Retinal pigment epithelial cell (primary cell): Measurements from ENCODE around the gene FAM53B.

Source experiments
- DNase-seq: peaks from one replicate; pipeline ENCODE4 v3.0.0-alpha.2; 2010; ENCODE audit warnings: low read depth
- H3K4me3 ChIP-seq: 2 replicates; pipeline ENCODE4 v1.5.1; 2011; ENCODE audit warnings: mild to moderate bottlenecking, low read length, control low read depth, moderate library complexity
- TF ChIP-seq, protein P1 (sequence below): conservative IDR thresholded peaks from 2 replicates; pipeline ENCODE4 v1.5.1; 2011; ENCODE audit warnings: low read depth, low read length, control low read depth, inconsistent platforms

FAM53B gene

DNA sequence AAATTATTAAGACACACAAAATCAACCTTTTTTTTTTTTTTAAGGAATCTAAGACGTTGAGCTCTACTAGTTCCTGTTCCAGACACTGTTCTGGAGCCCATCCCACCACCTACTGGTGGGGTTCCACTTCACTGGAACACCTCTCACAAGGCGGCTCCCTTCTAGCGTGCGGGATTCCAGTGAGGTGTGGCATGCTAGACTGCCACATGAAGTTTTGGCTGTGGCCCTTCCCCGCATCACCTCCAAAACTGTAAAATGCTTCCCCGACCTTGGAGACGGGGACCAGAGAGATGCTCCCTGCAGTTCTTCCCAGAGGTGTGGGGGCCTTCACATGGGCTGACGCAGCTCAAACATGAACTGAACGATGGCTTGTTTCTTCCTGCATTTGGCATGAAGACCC, 12.6 kb downstream of the FAM53B start:
- DNase-seq: no peak
- H3K4me3 ChIP-seq: no peak overlapping the region
- TF ChIP-seq, protein P1, sequence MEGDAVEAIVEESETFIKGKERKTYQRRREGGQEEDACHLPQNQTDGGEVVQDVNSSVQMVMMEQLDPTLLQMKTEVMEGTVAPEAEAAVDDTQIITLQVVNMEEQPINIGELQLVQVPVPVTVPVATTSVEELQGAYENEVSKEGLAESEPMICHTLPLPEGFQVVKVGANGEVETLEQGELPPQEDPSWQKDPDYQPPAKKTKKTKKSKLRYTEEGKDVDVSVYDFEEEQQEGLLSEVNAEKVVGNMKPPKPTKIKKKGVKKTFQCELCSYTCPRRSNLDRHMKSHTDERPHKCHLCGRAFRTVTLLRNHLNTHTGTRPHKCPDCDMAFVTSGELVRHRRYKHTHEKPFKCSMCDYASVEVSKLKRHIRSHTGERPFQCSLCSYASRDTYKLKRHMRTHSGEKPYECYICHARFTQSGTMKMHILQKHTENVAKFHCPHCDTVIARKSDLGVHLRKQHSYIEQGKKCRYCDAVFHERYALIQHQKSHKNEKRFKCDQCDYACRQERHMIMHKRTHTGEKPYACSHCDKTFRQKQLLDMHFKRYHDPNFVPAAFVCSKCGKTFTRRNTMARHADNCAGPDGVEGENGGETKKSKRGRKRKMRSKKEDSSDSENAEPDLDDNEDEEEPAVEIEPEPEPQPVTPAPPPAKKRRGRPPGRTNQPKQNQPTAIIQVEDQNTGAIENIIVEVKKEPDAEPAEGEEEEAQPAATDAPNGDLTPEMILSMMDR: no peak

DNA sequence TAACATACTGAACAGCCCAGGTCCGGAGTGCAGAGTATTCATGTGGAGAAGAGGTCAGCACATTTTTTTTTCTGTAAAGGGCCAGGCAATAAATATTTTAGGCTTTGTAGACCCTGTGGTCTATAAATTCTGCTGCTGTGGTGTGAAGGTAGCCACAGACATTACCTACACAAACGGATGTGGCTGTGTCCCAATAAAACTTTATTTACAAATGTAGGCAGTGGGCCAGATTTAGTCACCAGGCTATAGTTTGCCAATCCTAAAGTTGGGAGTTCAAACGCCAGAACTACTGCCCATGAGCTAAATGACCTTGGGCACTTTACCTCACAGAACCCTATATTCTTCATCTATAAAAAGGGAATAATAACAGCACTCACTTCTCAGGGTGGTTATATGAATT, 13.4 kb downstream of the FAM53B start:
- TF ChIP-seq, protein P1: no peak
- DNase-seq: no peak

DNA sequence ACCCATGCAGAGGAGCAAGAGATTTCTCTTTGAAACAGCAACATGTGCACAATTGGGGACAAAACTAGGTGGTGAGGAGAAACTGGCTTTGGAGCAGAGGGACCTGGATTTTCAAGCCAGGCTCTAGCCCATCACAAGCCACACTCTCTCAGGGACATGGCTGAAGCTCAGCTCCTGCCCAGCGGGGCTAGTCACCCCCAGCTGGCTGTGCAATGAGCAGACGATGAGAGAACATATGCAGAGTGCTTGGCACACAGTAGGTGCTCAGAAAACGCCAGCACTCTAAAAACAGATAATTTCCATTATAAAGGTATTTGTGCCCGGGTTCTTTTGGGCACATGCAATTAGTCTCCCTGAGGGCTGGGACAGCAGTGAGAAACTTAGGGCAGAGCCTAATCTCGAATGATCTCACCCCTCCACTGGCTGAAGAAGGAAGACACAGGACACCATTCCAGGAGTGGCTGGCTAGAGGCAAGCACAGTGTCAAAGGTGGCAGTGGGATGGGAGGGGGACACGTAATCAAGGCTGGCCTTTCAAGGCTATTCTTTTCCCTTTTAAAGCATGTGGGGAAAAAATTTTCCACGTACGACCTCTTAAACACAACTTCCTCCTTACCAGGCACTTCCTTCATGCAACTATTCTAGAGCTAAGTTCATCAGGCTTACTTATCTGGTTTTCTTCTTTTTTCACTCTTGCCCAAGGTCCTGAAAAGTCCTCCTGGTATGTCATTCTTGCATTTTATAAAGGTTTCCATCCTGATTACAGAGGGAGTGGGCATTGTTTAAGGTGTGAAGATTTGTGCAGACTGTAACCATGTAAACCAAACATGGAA, 15.1 kb downstream of the FAM53B start:
- TF ChIP-seq, protein P1: no peak
- no peak overlapping the region for H3K4me3 ChIP-seq
- no peak for DNase-seq

More for the DNA sequence above, 13.4 kb downstream of the FAM53B start:
- H3K4me3 ChIP-seq: no peak overlapping the region

DNA sequence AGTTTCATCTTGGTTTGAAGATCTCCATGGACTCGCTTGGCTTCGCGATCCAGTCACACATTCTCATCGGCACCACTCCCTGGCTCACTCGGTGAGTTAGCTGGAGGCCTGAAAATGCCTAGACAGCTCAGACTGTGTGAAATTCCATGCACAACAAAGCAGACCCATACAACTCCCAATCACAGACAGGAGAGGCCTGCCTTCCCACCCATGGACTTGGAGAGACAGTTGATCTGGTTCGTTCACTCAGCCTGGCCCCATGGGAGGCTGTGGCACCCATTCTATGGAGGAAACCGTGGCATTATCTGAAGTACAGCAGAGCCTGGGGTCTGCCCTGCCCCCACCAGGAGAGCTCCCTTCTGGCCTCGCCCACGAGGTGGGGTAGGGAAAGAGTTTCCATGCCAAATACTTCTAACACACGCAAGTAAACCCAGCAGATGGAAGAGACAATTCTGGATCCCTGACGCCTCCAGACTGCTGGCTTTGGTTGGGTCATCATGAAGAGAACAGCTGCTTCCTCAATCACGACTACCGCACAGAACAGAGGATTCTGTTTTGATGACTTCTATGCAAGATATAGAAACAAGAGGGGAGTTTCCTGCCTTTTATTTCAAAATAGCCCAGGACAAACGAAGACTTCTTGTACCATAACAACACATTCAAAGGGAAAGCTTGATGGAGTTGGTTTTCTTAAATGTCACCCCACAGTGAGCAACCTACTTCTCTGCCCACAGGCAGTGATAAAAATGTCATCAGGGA, 15.9 kb downstream of the FAM53B start:
- no peak for DNase-seq
- no peak overlapping the region for H3K4me3 ChIP-seq
- TF ChIP-seq, protein P1: no peak

DNA sequence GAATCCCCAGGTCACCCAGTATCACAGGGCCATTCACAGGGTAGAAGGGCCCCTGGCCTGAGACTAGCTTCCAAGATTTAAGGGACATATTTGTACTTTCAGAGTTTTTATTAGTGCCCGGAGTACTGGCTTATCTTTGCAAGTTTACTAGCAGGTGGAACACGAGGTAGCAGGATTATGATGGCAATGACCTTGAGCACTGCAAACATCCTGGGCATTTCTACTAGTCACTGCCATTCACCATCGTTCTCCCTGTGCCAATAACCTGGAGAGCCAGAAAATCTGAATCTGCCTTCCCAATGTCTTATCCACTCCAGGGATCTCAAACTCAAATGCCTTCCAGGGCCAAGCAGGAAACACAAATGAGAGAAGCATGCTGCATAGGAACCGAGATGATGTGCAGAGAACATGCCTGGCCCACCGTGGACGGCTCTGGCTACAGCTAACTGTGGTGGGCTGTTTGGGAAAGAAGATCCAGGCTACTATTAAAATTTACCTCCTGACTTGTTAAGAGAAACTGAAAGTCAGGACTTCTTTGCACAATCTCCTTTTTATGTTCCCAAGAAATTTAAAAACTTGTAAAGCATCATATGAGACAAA, 16.7 kb downstream of the FAM53B start:
- TF ChIP-seq, protein P1: no peak

DNA sequence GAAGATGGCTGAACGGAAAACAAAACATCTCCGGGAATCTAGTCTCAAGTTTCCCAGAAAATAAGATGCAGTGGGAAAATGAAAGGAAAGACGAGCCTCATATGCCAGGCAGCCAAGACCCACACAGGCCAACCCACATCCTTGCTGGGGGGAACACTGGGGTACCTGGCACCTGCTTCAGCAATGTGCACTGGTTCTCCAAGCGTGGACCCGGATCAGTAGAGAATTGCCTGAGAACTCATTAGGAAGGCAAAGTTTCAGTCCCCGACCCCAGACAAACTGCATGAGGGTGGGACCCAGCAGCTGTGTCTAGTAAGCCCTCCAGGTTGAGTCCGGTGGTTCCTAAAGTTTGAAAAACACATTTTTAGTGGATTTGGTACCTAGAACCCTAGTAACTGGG, 18.4 kb downstream of the FAM53B start:
- TF ChIP-seq, protein P1: no peak
- no peak for DNase-seq
- no peak overlapping the region for H3K4me3 ChIP-seq

More for the DNA sequence above, 16.7 kb downstream of the FAM53B start:
- no peak overlapping the region for H3K4me3 ChIP-seq
- no peak for DNase-seq
